NCI-H2107 (cell line): ENCODE results near the gene TIMM22.
"Not testable (repeated sequence)": the region's sequence is repeated elsewhere in the genome, so short reads cannot be mapped to it uniquely, and the experiment has no call there.

ENCODE experiments used
- DNase-seq: peaks from one replicate; lab custom pipeline; 2025; lab: John Stamatoyannopoulos, UW

The TIMM22 gene

DNA sequence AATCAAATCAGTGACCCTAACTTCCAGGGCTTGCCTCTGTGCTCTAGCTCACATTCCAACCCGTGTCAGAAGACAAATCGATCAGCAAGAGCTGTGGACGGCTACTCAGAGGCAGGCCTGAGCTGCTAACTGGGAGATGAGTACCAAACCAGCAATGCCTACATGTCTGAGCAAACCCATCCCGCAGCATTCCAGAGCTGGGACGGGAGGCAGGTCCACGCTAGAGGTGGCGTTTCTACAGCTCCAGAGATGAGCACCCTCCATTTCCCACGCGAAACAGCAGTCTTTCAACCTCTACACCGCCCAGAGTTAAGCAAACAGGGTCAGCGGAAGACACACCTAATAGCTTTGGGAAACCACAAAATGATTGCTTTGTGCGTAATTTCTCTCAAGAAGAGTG, 23.9 kb upstream of the TIMM22 start:
- no peak for DNase-seq

GRCh38 chr17:974778-975177, 22.2 kb upstream of the TIMM22 start:
- DNase-seq: not testable (repeated sequence)

DNA sequence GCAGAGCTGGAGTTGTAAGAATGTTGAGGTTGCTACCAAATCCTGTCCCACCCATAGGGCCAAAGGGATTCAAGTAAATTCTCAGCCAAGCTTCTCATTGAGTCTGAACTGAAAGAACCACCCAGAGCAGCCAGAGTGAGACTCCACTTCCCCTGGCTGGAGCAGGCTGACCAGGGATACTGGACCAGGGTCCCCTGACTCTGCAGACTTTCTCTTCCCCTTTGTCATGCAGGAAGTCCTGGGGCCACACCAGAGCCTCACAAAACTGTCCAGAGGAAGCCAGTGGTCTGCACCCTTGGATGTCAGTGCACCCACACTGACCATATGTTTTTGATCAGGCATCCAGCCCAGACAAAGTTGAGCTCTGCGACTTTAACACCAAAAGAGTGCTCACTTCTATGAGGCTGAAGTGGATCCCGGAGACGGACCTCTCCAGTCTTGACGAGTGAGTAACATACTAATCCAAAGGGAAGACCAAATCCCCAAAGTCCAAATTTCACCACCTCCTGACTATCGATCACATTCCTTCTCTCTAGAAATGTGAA, 21.5 kb upstream of the TIMM22 start:
- no peak for DNase-seq

DNA sequence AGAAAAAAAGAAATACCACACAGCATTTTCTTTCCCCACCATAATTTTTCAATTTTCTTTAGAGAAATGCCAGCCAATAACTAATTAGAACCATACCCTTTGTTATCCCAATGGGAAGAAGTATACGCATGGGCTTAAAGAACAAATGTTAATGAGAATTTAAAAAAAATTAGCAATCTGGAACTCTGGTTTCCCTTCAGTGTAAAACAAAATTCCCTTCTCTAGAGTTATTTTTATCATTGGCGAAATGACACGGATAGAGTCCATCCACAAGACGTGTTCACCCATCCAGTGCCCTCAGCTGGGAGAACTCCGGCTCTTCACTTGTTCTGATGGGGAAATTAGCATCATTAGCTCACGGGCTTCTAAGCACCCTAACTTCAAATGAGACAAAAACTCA, 20.6 kb upstream of the TIMM22 start:
- DNase-seq: no peak

- no peak for DNase-seq
Observed at GRCh38 chr17:977166-977565, 19.8 kb upstream of the TIMM22 start.

DNA sequence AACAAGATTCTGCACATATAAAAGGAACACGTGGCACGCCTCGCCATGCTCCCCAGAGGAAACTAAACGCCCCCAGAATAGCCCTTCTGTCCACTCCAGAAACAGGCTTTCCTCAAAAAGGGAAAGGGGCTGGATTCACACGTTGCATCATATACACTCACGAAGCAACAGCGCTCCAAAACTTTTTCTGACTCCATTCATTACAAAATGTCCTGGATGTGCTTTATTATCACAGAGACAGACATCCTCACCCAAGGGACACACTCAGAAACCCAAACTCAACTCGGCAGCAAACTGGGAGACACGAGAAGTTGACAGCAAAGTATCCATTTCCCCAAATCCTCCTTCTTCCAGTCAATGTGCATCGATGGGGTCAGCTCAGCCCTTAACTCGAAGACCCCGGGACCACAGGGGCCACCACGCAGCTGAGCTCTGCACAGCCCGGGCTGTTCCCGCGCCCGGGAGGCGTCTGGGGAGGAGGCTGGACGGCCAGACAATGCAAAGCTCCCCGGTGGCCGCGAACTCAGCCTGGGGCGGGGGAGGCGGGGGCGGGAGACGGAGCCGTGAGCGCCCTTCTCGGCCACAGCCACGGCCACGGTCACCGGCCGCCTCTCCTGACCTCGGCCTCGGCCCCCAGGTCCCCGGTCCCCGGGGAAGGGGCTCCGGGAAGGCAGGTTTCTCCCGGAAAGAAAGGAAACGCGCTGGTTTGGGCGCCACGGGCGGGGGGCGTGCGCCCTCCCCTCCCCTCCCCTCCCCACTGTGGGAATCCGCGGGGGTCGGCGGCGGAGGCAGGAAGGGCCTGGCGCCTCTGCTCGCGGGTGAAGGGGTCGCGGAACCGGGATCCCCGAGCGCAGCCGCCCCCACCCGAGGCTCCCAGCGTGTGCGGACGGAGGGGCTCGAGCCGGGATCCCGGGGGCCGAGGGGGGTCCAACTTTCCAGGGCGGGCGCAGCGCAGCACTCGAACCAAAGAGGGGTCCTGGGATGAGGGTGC, 18.5 kb upstream of the TIMM22 start:
- DNase-seq: no peak

DNA sequence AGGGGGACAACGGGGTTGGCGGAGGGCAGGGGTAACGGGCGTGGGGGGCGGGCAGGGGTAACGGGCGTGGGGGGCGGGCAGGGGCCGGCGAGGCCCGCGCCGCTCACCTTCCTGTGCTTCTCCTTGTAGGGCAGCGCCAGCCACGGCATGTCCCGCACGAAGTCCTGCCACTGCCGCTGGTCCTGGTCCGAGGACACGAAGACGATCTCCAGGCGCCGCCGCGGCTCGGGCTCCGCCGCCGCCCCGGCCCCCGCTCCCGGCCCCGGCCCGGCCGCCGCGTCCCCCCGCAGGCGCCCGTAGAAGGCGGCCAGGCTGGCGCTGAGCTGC, 17.8 kb upstream of the TIMM22 start:
- no peak for DNase-seq

DNA sequence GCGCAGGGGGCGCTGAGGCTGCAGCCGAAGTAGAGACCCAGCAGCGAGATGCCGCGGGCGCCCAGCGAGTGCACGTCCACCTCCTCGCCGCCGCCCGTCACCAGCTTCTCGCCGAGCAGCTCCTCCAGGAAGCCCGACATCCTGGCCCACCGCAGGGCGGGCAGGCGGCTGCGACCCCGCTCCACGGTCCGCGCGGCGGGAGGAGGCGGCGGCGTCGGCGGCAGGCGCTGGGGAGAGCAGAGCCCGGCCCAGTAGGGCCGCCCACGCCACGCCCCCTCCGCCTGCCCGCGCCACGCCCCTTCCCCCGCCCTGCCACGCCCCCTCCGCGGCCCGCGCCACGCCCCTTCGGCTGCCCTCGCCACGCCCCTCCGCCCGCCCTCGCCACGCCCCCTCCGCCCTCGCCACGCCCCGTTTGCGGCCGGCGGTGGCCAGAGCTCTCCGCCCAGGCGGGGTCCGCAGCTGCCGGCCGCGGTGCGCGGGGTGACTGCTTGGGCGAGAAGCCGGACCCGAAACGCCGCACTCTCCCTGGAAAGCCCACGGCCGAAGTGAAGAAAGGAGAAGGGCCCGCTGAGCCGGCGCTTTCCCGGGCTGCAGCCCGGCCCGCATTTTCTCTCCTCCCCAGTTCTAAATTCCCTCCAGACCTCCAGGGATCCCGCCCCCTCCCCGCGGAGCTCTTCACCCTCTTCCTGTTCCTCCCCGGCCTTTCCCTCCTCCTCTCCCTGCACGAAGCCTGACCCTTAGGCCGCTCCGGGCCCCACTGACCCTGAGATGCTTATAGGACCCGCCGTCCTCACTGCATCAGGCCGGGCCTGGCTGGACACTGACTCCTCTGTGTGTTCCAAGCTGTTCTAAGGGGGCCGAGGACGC, 17.2 kb upstream of the TIMM22 start, which contains the start of gene NXN:
Gene NXN (minus strand): TSS at position 238 of the 867 bp plus-strand sequence.
- no peak for DNase-seq

DNA sequence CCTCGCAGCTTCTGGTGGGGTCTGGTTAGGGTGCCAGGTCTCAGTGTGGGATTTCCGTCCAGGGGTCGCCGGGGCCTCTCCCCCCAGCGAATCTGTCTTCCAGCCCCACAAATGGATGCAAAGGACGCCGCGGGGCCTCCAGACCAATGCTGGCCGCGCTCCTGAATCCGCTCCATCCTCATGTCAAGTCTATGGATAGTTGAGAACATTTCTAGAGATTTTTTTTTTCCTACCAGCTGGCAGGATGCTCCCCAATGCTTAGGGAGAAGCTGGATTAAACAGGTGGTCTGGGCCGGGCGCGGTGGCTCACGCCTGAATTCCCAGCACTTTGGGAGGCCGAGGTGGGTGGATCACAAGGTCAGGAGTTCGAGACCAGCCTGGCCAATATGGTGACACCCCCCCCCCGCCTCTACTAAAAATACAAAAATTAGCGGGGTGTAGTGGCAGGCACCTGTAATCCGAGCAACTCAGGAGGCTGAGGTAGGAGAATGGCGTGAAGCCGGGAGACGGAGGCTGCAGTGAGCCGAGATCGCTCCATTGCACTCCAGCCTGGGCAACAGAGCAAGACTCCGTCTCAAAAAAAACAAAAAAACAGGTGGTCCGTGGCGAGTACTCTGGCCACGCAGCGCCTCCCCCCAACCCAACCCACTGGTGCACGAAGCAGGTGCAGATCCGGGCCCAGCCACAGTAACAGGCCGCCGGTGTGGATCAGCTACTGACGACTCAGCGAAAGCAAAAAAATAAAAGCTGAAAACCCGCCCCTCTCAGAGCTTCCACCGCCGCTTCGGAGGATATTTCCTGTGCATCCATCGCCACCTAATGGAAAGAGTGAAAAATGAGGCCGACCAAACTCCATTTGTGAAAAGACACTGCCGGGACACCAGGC, 16.3 kb upstream of the TIMM22 start:
- peak; percentile 63 for DNase-seq

DNA sequence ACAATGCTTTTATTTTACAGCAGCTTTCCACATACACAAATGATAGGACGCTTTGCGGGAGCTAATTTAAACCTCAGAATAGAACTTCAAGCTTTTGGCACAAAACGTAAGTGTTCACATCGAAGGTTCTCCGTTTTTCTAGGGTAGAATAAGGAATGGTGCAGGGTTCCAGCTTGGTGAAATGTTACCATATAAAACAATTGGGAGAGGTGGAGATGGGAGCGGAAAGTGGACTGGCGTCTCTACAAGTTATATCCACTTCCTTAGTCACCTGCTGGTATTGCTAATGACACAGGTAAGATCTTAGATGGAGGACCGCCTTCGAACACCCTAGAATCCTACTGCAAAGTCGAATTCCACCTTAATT, 15.7 kb upstream of the TIMM22 start:
- no peak for DNase-seq

DNA sequence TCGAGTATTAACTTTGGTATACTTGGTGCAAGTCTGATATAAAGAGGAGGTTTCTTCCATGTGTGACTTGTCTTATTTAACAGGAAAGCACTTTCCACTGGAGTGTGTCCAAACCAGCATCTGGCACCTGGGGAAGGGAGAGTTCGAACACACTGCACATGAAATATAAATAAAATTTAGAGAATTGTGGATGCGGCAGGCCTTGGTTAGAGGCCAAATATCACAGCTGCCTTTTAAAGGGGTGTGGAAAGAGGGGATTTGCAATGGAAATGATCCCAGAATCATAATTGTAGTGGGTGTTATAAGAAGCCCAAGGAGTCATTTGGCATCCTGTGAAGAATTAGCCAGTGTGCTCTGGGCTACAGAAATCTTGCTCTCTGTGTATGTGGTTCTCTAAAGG, 13.0 kb upstream of the TIMM22 start:
- no peak for DNase-seq

GRCh38 chr17:986322-986929, 10.5 kb upstream of the TIMM22 start:
- DNase-seq: no peak

GRCh38 chr17:987931-988330, 9.0 kb upstream of the TIMM22 start:
- no peak for DNase-seq

DNA sequence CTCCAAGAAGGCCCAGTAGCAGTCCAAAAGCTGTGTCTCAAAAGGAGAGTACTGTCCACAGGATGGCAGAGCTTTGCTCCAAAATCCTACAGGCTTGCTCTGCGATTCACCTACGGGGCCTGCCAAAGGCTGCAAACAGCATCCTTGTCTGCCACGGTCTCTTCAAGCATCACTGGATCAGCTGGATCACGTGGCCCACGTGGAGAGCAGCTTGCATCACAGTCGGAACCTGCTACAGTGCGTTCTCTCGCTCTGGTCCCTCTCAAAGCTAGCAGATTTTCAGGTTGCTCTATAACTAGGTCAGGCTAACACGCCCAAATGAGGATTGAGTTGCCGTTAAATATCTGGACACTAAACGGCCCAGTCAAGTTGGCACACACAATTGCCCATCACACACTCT, 8.4 kb upstream of the TIMM22 start:
- DNase-seq: no peak

DNA sequence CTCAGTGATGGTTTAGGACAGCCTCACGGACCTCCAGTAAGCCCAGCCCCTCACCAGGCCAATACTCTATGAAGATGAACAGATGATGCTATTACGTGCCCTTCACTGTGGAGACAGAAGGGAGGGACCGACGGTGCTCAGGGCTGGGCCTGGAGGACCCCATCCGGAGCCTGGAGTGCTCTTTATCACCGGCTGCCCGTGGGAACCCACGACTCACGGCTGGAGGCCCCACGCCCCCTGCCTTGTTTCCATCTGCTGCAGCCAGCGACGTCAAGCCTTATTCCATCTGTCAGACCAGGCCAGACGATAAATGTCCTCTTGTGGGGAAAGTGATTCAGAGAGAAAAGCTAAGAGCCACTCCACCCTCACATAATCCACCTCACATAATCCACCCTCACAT, 4.0 kb upstream of the TIMM22 start:
- DNase-seq: no peak

- DNase-seq: not testable (repeated sequence)
Observed at GRCh38 chr17:995324-995723, 1.6 kb upstream of the TIMM22 start.

DNA sequence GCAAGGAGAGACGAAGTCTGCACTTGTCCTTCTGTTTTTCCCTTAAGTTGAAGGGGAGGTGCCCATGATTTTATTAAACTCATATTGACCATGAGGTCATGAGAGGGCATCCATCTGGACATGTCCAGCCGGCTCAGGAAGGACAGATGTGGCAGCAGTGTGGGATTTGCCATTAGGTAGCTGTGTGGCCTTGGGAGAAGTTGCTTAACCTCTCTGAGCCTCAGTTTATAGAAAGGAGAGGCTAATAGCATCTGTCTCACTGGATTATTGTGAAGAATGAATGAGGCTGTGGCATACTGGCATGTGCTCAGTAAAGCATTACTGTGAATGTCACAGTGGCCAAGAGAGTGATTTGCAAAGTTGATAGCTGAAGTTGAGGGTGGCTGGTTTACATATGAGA, 1.2 kb downstream of the TIMM22 start:
- DNase-seq: no peak

DNA sequence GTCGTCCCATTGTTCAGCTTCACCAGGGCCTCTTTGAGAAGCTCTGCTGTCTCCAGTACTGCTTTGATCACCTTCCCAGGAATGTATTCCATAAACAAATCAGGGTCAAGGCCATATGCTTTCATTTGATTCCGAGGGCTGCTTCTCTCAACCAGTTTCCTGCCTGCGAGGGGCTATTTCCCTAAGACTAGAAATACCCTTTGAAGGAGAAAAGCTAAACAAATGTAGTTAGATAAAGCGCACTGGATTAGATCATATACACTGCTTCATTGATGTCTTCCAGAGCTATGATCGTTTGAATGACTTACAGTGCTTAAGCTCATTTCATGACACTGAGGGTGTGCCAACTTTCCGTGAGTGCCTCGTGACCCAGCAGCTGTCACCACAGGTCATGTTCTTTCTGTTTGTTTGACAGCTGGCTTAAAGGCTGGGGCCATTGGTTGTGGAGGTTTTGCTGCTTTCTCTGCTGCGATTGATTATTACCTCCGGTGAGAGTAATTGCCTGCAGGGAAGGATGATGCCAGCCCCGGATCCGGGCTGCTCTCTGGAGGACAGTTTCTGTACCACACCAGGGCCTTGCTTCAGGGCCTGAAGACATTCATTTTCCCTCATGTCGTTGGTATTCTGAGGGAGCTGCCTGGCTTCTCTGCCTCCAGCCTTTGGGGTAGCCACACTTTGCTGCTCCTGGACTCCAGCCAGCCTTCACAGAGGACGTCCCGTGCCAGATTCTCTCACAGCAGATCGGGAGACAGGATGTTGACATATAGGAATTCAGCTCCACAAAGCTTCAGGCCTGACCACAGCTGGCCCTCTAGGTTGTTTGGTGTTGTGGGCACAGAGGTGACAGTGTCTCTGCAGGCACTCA, 3.9 kb downstream of the TIMM22 start:
- DNase-seq: no peak

DNA sequence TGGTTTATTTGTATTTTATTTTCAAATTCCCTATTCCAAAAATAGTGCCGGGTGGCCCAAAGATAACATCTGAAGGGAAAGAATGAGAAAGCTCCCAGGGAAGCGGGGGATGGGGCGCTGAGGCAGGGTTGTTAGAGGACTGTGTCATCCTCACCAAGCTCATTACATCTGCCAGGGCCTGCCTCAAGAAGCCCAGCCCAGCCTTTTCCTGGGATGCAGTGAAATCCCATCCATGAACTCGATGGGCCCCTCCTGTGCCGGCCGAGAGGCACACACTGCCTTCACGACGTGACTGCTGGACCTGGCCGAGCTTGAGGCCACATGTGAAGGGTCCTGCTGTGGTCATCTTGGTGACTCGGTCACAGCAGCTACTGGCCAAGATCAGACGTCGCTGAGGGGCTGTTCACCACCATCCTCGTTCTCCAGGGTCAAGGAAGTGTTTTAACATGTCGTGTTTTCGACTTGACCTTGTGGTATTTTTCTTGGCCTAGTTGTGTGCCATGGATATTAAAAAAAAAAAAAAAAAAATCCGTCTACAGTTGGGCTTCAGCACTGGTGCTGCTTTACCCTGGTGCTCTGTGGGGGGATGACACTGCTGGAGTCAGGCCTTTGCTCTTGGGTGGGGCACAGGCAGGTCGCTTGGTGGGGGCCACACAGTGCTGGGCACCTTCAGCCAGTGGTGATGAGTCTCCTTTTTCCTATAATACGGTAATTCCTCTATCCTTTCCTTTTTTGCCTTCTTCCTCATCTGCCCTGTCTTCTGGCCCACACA, 4.9 kb downstream of the TIMM22 start:
- no peak for DNase-seq

DNA sequence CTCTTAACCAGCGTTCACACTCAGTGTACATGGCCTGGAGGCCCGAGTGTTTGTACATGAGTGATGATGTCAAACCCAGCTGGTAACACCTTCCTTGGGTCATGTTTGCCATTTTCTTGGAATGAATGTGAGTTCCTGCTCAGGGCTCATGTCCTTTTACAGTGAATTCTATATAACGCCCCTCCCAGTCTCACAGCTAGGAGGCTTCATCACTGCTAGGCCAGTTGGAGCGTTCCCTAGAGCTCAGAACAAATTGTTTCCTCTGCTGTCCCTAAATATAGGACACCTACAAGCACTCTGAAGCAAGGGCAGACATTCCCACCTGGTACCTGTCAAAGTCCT, 5.5 kb downstream of the TIMM22 start:
- no peak for DNase-seq
